GM13976 (cell line): ENCODE results near the gene CLEC16A.

Experiments
- DNase-seq: peaks from one replicate; pipeline ENCODE4 v3.0.0; 2012; ENCODE audit warnings: low spot score
- CTCF ChIP-seq: IDR thresholded peaks from 2 replicates; pipeline ENCODE4 v1.5.1; 2012; ENCODE audit warnings: borderline replicate concordance, mild to moderate bottlenecking; ENCODE audit not compliant: insufficient read depth; ENCODE audit errors: extremely low read depth, missing control alignments, control extremely low read depth
- in situ Hi-C: fragments of 300-500 bp; cut with MboI; formaldehyde crosslinking; loops from one replicate; pipeline ENCODE4 v1.12.0; 2022; ENCODE audit warnings: low sequenced_read_pairs, mixed read lengths, inconsistent platforms; ENCODE audit not compliant: unreplicated experiment

The CLEC16A gene

GRCh38 chr16:11074131-11074530 is 129.8 kb downstream of the CLEC16A start:
- no peak for DNase-seq
- in situ Hi-C loops = no loop called here
- no peak for TF ChIP-seq CTCF

GRCh38 chr16:11075163-11075562 is 130.8 kb downstream of the CLEC16A start:
- in situ Hi-C loops = no loop called here
- no peak for DNase-seq
- TF ChIP-seq CTCF = no peak

GRCh38 chr16:11076259-11077018 is 132.1 kb downstream of the CLEC16A start:
- in situ Hi-C loops = no loop called here

GRCh38 chr16:11078812-11079459 is 134.6 kb downstream of the CLEC16A start:
- TF ChIP-seq CTCF = no peak
- DNase-seq = no peak
- in situ Hi-C loops = no loop called here

More at GRCh38 chr16:11076259-11077018, 132.1 kb downstream of the CLEC16A start:
- no peak for TF ChIP-seq CTCF
- peak; percentile 89 for DNase-seq

GRCh38 chr16:11079652-11080187 is 135.4 kb downstream of the CLEC16A start:
- no peak for DNase-seq
- in situ Hi-C loops = no loop called here

More at GRCh38 chr16:11079652-11080187, 135.4 kb downstream of the CLEC16A start:
- TF ChIP-seq CTCF = no peak
